Measurements from ENCODE around the gene CSF1R. TPM values are rescaled to one million over a fixed set of nuclear protein-coding genes. Genes with fewer than 3 reads are reported as not detected.

The CSF1R gene
- polyA plus RNA-seq, 1 of the 3 experiments (the other 2 are of a cell fraction) = 0.25 TPM

- CTCF ChIA-PET = interaction anchor here (1.7 to 2.0 kb wide), 3 partner anchors 7 to 98 kb away, joined by 6 to 8 read pairs (median 7); no protein-coding TSS in a partner anchor
- Histone ChIP-seq H3F3A (replicated peaks; ENCODE audit: insufficient read depth) (no peaks in the 10 kb centered on the region), H3K36me3 (replicated peaks in 1 of 2; ENCODE audit: control insufficient read depth in 1 of 2, insufficient read depth in 2 of 2, low read length in 1 of 2) (peaks cover 2 to 81% of the 10 kb centered on the region in 2 experiments), H3K9me3 (no peaks in the 10 kb centered on the region), H4K20me1 (ENCODE audit: insufficient read depth) (no peaks in the 10 kb centered on the region), H3K9me2 (no peaks in the 10 kb centered on the region), H3K79me2 (ENCODE audit: insufficient read depth) (no peaks in the 10 kb centered on the region), H3K4me1 (ENCODE audit: control insufficient read depth in 1 of 2, insufficient read depth in 2 of 2, low read depth in 1 of 2, low read length in 1 of 2) (peaks cover 0 to 6% of the 10 kb centered on the region in 2 experiments; a peak in 1 of 4 replicates), H3K4me3 (ENCODE audit: low read depth in 2 of 2, low read length in 1 of 2) (no peak overlapping the region), H3K4me2 (no peak overlapping the region), H3K9ac (no peak overlapping the region), H2AFZ (ENCODE audit: low read depth) (no peak overlapping the region), H3K27ac (ENCODE audit: low read depth in 2 of 2, low read length in 1 of 2) (no peak overlapping the region), H3K27me3 (ENCODE audit: insufficient read depth) (no peaks in the 10 kb centered on the region)
- POLR2A ChIA-PET = no interaction called here
- DNase-seq = no peak
- no peak for TF ChIP-seq RCOR1 (IDR thresholded peaks at IDR 0.05; ENCODE audit: low read length)
- TF ChIP-seq TCF12 (IDR thresholded peaks at IDR 0.05) = no peak
- TF ChIP-seq RFX5 (IDR thresholded peaks at IDR 0.05; ENCODE audit: low read length) = no peak
- TF ChIP-seq SMC3 (IDR thresholded peaks at IDR 0.05; ENCODE audit: low read depth, low read length) = no peak
- no peak for TF ChIP-seq FOXM1 (IDR thresholded peaks at IDR 0.05; ENCODE audit: low read depth)
- TF ChIP-seq TEAD4 (IDR thresholded peaks at IDR 0.05; ENCODE audit: borderline replicate concordance, insufficient read depth) = no peak
- no peak for TF ChIP-seq ZBTB33 (IDR thresholded peaks at IDR 0.05; ENCODE audit: borderline replicate concordance, low read depth)
- TF ChIP-seq YY1 (IDR thresholded peaks at IDR 0.05; ENCODE audit: low read depth) = no peak
- no peak for TF ChIP-seq JUND (IDR thresholded peaks at IDR 0.05)
- no peak for TF ChIP-seq SIN3A (IDR thresholded peaks at IDR 0.05; ENCODE audit: borderline replicate concordance, low read depth, low read length)
- no peak for TF ChIP-seq EP300 (IDR thresholded peaks at IDR 0.05; ENCODE audit: borderline replicate concordance in 1 of 2, low read depth in 1 of 2, low read length in 1 of 2)
- TF ChIP-seq POLR2AphosphoS5 (IDR thresholded peaks at IDR 0.05; ENCODE audit: low read depth, low read length) = no peak
- TF ChIP-seq, protein P1, sequence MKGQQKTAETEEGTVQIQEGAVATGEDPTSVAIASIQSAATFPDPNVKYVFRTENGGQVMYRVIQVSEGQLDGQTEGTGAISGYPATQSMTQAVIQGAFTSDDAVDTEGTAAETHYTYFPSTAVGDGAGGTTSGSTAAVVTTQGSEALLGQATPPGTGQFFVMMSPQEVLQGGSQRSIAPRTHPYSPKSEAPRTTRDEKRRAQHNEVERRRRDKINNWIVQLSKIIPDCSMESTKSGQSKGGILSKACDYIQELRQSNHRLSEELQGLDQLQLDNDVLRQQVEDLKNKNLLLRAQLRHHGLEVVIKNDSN (IDR thresholded peaks at IDR 0.05; ENCODE audit: borderline replicate concordance, low read depth) = no peak
- TF ChIP-seq RAD21 (IDR thresholded peaks at IDR 0.05; ENCODE audit: low read length) = no peak
- TF ChIP-seq ELF1 (IDR thresholded peaks at IDR 0.05) = no peak
- no peak for TF ChIP-seq NRF1 (IDR thresholded peaks at IDR 0.05; ENCODE audit: low read depth, low read length)
- TF ChIP-seq REST (IDR thresholded peaks at IDR 0.05; ENCODE audit: low read depth, low read length) = no peak
- no peak for TF ChIP-seq GATA2 (CRISPR knock-in tag; IDR thresholded peaks at IDR 0.05)
- no peak for TF ChIP-seq USF2 (IDR thresholded peaks at IDR 0.05; ENCODE audit: borderline replicate concordance, low read depth, low read length)
- WGBS (ENCODE audit: low lambda C conversion rate) = 90% methylated on average over 3 of the region's 3 CpGs
Observed at GRCh38 chr5:150120062-150120441, 33.7 kb upstream of the CSF1R start.
